ENCODE results near the gene MRPL54.

The MRPL54 gene

DNA sequence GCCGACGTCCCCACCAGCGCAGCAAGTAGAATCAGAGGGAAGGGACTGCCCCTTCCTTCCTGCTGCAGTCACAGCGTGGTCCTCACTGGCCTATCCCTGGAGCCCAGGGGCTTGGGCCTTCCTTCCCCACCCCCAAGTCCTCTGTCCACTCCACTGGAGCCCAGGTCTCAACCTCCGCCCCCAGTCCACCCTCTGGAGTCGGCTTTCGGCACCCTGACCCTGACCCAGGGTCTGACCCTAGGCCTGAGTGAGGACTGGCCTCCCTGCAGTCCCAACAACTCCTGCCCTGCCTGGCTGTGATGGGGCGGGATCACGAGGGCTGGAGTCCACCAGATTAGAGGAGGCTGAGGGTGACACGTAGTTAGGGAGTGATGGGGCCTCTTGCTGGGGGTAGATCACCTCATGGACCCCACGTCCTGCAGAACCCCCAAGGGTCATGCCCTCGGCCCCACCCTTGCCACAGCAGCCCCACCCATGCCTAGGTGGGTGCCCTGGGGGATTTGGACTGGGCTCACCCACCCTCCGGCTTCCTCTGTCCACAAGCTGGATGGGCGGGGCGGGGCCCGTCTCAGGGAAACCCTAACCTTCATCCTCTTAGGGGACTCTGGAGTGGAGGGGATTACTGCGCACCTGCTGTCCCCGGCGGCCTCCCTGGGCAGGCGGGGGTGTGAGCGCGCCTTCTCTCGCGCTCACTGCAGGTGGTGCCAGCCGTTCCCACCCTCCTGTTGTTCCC lies 5.7 kb downstream of the MRPL54 start:
- in situ Hi-C loops (cut with MboI; ENCODE audit: low sequenced_read_pairs), result no loop called here

DNA sequence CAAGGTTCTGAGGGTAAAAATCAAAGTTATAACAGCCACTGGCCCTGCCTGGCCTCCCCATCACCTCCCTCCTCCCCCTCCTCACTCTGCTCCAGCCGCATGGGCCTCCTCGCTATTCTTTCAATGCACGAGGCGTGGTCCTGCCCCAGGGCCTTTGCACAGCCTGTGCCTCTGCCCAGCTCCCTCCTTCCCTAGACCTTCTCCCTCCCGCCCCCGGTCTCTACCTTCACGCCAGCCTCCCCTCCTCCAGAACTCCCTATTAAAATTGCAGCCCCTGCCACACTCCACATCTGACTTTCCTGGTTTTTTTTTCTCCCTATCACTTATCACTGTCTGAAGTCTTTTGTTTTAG lies 6.2 kb downstream of the MRPL54 start:
- in situ Hi-C loops (cut with MboI; ENCODE audit: low sequenced_read_pairs), result no loop called here

- in situ Hi-C loops (cut with MboI; ENCODE audit: low sequenced_read_pairs), result no loop called here
Observed at GRCh38 chr19:3769494-3769893, 7.0 kb downstream of the MRPL54 start.

DNA sequence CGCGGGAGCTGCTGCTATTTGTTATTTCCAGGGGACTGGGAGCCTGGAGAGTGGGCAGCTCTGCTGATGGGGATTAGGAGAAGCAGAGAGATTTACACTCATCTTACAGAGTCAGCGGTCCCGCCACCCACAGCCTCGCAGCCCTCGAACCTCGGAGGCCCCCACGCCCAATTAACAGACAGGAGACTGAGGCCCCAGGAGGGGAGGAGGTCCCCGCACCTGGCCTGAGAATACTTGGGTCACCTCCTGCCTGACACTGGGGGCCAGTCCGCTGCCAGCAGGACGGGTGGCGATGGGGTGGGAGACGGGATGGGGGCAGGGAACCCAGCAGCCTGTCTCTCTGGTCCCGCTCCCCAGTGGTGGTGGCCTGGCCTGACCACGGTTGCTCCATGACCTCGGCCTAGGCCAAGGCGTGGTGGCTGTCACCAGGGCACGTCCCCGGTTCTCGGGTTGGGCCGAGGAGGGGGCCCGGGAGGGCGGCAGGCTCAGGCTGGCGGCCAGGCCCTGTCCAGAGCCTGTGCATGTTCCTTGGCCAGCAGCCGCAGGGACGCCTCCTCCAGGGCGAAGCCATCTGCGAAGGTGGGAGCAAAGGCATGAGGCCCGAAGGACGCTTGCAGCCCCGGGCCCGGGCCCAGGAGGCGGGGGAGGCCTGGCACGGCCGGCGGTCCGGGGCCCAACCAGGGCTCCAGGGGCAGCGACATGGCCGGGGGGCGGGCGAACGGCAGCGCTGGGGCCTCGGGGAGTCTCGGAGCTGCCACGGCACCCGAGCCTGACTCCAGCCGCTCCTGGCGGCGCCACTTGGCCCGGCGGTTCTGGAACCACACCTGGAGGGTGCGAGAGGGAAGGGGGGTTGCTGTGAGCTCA lies 7.9 kb downstream of the MRPL54 start:
- in situ Hi-C loops (cut with MboI; ENCODE audit: low sequenced_read_pairs), result no loop called here

GRCh38 chr19:3771000-3771905 lies 8.8 kb downstream of the MRPL54 start:
- in situ Hi-C loops (cut with MboI; ENCODE audit: low sequenced_read_pairs), result no loop called here

GRCh38 chr19:3771906-3772455 lies 9.5 kb downstream of the MRPL54 start, which contains the start of gene RAX2:
Gene RAX2, minus strand, starts transcription at chr19:3772228. Its CDS starts 486 bp downstream, at chr19:3771742.
- in situ Hi-C loops (cut with MboI; ENCODE audit: low sequenced_read_pairs), result no loop called here

DNA sequence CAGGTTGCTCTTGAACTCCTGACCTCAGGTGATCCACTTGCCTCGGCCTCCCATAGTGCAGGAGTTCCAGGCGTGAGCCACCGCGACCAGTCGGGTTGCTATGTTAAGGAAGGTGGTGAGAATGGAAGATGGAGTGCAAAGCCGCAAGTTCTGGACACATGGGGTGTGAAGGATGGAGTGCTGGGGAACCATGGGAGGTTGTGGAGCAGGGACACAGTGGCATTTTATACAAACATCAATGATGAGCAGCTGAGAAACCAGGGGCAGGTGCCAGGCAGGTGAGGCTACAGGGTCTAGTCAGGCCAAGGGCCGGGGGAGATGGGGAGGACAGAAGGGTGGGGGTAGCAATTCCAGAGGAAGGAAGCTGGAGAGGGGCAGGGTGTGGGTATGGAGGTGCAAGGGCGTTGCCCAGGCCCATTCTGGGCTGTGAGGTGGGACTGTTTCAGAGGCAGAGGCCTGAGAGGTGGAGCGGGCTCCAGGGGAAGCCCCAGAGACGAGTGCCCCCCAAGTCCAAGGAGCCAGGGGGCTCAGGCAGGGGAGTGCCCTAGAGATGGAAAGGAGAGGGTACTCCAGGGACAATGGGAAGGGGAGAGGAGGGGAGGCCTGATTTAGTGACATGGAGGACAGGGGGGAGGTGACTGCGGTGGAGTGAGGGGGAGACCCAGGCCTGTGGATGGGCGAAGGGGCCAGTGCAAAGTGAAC lies 11.5 kb downstream of the MRPL54 start:
- in situ Hi-C loops (cut with MboI; ENCODE audit: low sequenced_read_pairs), result no loop called here

DNA sequence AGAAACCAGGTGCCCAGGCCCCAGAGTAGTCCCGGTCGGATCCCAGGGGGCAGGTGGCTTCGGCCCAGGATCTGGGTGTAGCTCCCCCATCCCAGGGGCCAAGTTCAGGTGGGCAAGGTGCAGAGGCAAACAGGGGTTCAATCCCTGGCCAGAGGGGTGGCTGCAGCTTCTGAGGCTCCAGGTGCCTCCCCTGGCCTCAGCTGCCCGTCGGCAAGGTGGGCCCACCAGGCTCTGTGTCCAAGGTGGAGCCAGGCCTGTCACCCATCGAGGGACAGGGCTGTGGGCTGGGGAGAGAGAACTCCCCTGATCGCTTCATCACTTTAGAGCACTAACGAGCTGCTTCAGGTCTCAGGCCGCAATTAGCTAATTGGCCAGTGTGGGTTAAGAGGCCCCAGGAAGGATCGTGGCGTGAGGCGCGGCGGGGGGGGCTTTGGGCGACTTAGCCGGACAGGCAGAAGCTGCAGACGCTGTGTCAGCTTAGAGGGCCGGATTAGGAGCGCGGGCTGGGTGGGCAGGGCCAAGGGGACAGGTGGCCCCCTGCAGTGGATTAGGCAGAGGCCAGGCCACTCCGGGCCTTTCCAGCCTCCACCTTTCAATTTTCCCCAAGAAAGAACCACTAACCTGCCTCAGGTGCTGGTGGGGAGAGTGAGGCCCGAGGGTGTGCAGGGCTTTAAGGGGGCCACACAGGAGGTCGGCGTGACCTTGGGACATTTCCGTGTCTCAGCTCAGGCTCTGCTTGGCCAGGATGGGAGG lies 12.3 kb downstream of the MRPL54 start:
- in situ Hi-C loops (cut with MboI; ENCODE audit: low sequenced_read_pairs), result no loop called here

DNA sequence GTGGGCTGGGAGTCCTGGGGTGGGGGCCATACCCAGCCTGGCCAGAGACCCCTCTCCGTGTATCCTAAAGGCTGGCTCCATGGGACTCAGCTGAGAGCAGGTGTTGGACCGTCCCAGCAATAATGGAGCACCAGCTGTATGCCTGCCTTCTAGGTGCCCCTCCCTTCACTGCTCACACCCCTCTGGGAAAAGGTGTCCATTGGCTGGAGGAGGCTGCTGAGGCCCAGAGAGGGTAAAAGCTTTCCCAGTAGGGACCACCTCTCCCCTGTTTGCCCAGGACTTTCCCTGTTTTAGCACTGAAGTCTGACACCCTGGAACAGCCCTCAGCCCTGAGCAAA lies 12.9 kb downstream of the MRPL54 start:
- in situ Hi-C loops (cut with MboI; ENCODE audit: low sequenced_read_pairs), result no loop called here

GRCh38 chr19:3775831-3776230 lies 13.3 kb downstream of the MRPL54 start:
- in situ Hi-C loops (cut with MboI; ENCODE audit: low sequenced_read_pairs), result no loop called here

GRCh38 chr19:3776479-3777040 lies 14.1 kb downstream of the MRPL54 start:
- in situ Hi-C loops (cut with MboI; ENCODE audit: low sequenced_read_pairs), result no loop called here

DNA sequence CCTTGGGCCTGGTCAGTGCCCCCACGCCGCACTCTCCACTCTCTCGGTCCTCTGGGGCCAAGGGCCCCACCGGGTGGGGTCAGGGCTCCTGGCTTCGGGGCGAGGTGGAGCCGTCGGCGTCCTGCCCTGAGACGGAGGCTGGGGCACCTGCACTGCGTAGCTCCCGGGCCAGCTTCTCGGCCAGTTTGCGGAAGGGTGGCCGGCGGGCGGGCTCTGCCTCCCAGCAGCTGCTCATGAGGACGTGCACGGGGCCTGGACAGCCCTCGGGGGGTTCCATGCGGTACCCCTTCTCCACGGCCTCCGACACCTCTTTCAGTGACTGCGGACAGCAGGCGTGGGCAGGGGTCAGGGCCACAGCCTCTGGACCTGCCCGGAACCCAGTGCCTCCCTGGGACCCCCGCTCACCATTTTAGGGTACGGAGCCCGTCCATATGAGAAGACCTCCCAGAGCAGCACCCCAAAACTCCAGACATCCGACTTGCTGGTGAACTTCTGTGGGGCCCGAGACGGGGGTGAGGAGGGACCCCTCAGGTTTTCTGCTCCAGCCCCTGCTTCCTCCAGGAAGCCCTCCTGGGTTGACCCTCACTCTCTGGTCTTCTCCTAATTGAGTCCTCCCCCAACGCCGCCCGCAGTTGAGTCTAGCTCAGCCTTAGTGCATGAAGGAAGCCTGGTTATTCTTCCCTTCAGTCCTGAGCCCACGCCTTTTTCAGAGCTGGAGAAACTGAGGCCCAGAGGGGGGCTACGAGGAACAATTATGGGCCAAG lies 15.8 kb downstream of the MRPL54 start:
- in situ Hi-C loops (cut with MboI; ENCODE audit: low sequenced_read_pairs), result no loop called here

GRCh38 chr19:3778899-3779723 lies 16.6 kb downstream of the MRPL54 start:
- in situ Hi-C loops (cut with MboI; ENCODE audit: low sequenced_read_pairs), result no loop called here

DNA sequence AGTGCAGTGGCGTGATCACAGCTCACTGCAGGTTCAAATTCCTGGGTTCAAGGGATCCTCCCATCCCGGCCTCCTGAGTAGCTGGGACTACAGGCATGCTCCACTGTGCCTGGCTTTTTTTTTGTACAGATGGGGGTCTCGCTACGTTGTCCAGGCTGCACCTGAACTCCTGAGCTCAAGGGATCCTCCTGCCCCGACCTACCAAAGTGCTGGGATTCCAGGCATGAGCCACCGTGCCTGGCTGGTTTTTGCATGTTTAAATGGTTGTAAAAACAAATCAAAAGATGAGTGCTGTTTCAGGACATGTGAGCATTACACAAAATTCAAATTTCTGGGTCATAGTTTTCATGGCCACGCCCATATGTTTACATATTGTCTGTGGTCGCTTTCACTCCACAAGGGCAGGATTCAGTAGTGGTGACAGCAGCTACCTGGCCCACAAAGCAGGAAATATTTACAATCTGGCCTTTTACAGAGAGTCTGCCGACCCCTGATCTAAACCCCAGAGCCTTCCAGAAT lies 18.4 kb downstream of the MRPL54 start:
- in situ Hi-C loops (cut with MboI; ENCODE audit: low sequenced_read_pairs), result no loop called here

DNA sequence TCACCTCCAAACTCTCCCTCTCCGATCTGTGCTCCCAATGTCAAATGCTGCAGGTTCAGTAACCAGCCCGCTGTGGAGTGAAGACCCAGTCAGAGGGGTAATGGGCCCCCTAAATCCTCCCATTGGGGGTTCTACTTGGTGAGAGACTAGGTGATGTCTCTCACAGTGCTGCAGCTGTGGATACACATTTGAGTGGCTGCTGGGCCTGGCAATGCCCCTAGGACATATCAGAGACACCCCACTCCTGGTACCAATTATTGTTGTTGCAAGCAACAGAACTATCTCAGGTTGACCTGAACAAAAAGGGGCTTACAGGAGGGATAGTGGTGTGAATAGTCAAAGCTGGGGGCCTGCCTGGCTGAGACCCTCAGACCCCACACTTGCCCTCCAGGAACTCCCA lies 19.1 kb downstream of the MRPL54 start:
- in situ Hi-C loops (cut with MboI; ENCODE audit: low sequenced_read_pairs), result no loop called here

DNA sequence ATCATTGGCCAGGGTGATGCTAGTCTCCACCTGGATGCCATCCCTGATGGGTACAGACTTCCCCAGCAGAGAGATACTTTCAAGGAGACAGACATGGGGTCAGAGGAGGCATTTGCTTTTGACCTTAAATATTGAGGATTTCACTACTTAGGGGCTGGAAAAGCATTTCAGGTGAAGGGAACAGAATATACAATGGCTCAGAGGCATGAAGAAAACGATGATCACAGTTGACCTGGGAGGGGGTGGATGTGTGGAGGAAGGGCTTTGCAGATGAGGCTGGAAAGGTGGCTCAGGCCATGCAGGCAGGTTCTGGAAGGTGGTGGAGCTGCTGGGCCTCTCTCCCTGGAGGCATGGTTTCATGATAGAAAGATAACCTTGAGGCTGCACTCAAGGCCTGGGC lies 19.8 kb downstream of the MRPL54 start:
- in situ Hi-C loops (cut with MboI; ENCODE audit: low sequenced_read_pairs), result no loop called here

DNA sequence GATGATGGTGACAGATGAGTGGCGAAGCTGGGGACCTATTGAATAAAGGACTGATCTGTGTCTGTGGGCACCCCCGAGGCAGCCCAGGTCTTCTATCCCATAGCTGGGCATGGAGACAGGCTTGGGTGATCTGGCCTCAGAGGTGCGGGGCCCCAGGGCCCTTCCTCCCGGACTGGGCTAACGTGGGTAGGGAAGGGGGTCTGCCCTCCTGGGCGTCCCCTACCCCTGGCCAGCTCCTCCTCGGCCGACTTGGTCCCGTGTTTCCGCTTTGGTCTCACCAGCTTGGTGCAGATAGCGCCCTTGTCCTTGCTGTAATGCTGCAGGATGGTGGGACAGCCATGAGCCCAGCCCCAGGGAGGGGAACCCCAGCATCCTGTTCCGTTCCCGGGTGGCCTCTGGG lies 20.4 kb downstream of the MRPL54 start:
- in situ Hi-C loops (cut with MboI; ENCODE audit: low sequenced_read_pairs), result no loop called here
